ENCODE measurements around the gene PPM1F.

PPM1F gene

DNA sequence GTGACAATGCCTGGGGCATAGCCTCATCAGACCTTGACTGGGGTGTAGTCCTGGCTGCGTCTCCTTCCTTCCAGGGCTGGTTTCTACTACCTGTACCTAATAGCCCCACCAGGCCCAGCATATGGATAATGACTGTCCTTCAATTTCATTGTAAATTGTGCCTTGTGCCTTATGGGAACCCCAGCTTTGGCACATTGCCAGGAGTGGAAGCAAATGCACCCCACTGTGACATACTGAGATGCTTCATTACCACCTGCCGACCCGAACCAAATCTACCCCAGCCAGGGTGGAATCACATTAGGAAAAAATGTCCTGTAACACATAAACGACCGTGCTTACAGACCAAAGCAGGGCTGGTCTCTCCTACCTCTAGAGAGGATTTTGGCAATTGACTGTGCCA is 22.6 kb upstream of the PPM1F start:
- Histone ChIP-seq H3K27ac (ENCODE audit: low read depth, low read length) (no peak overlapping the region), H3K4me3 (ENCODE audit: low read depth, low read length) (no peak overlapping the region), H3K79me2 (ENCODE audit: control insufficient read depth, insufficient read depth, low read length, unreplicated experiment) (no peaks in the 10 kb centered on the region), H3K36me3 (ENCODE audit: insufficient read depth, low read length) (no peaks in the 10 kb centered on the region), H2AFZ (ENCODE audit: low read length, unreplicated experiment) (no peak overlapping the region), H3K27me3 (ENCODE audit: insufficient read depth, low read length) (no peaks in the 10 kb centered on the region), H3K4me1 (ENCODE audit: control insufficient read depth, insufficient read depth, low read length, unreplicated experiment) (no peaks in the 10 kb centered on the region)

DNA sequence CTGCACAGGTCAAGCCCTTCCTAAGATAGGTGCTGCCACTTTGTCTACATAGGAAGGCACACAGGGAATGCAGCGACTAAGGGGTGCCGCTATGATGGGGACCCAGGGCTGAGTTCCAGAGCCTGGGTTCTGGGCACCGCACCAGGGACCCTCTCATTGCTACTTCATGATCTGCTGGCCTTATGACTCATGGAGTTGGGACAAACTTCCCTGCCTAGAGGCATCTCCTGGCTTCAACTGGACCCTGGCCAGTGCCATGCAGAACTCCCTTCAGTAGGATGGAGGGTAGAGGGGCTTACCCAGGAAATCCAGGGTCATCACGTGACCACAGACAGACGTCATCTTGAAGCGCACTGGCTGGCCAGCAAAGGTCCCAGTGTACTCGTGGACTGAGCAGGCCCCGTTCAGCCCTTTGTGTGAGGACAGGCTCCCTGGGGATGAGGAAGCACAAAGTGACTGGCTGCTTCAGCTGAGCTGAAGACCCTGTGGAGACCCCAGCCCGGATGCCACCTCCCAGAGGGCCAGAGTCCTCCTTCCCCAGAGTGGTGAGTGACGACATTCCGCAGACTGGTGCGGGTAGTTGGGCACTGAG is 21.5 kb upstream of the PPM1F start:
- Histone ChIP-seq H3K27me3 (ENCODE audit: insufficient read depth, low read length) (no peaks in the 10 kb centered on the region), H3K36me3 (ENCODE audit: insufficient read depth, low read length) (no peaks in the 10 kb centered on the region), H3K79me2 (ENCODE audit: control insufficient read depth, insufficient read depth, low read length, unreplicated experiment) (no peaks in the 10 kb centered on the region), H3K27ac (ENCODE audit: low read depth, low read length) (no peak overlapping the region), H2AFZ (ENCODE audit: low read length, unreplicated experiment) (no peak overlapping the region), H3K4me1 (ENCODE audit: control insufficient read depth, insufficient read depth, low read length, unreplicated experiment) (no peaks in the 10 kb centered on the region), H3K4me3 (ENCODE audit: low read depth, low read length) (no peak overlapping the region)

DNA sequence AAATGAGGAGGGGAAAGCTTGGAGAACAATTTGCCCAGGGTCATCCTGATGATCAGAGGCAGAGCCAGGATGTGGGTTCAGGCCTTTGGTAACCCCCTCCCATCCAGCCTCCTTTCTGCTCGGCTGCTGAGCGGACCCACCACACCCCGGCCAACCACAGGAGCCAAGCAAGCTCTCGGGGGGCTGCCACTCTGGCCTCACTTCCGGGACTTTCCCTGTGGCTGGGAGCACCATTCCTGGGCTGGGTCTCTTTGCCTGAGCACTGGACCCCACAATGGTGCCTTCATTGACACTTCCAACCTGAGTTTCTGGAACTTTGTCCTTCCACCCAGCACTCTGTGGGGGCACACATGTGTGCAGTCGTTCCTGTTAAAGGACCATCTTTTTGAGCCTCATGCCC is 20.2 kb upstream of the PPM1F start:
- Histone ChIP-seq H2AFZ (ENCODE audit: low read length, unreplicated experiment) (no peak overlapping the region), H3K4me3 (ENCODE audit: low read depth, low read length) (no peak overlapping the region), H3K4me1 (ENCODE audit: control insufficient read depth, insufficient read depth, low read length, unreplicated experiment) (no peaks in the 10 kb centered on the region), H3K27ac (ENCODE audit: low read depth, low read length) (no peak overlapping the region), H3K27me3 (ENCODE audit: insufficient read depth, low read length) (no peaks in the 10 kb centered on the region), H3K36me3 (ENCODE audit: insufficient read depth, low read length) (no peaks in the 10 kb centered on the region), H3K79me2 (ENCODE audit: control insufficient read depth, insufficient read depth, low read length, unreplicated experiment) (no peaks in the 10 kb centered on the region)

DNA sequence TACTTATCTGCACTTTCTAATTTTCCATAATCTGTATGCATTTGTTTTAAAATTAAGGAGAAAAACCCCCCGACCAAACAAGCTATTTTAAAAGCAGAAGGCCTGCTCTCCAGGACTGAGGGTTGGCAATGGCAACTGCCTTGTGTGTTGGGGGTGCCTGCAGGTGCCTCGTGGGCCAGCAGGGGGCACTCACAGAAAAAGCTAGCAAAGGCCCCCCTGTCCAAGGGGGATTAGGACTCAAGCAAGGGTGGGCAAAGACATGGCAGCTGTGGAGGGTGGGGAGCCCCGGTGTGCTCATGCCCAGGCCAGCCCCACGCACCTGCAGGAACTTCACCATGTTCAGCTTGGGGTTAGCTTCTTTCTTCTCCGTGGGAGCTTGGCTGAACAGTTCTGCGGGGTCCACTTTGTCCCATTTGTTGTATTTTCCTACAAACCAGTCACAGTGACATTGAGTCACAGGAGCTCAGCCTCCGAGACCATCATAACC is 19.7 kb upstream of the PPM1F start:
- no peaks in the 10 kb centered on the region for H3K79me2 ChIP-seq (ENCODE audit: control insufficient read depth, insufficient read depth, low read length, unreplicated experiment)
- H3K4me3 ChIP-seq (ENCODE audit: low read depth, low read length) = no peak overlapping the region
- H3K27ac ChIP-seq (ENCODE audit: low read depth, low read length) = no peak overlapping the region
- no peaks in the 10 kb centered on the region for H3K27me3 ChIP-seq (ENCODE audit: insufficient read depth, low read length)
- no peak overlapping the region for H2AFZ ChIP-seq (ENCODE audit: low read length, unreplicated experiment)
- H3K4me1 ChIP-seq (ENCODE audit: control insufficient read depth, insufficient read depth, low read length, unreplicated experiment) = no peaks in the 10 kb centered on the region
- no peaks in the 10 kb centered on the region for H3K36me3 ChIP-seq (ENCODE audit: insufficient read depth, low read length)

DNA sequence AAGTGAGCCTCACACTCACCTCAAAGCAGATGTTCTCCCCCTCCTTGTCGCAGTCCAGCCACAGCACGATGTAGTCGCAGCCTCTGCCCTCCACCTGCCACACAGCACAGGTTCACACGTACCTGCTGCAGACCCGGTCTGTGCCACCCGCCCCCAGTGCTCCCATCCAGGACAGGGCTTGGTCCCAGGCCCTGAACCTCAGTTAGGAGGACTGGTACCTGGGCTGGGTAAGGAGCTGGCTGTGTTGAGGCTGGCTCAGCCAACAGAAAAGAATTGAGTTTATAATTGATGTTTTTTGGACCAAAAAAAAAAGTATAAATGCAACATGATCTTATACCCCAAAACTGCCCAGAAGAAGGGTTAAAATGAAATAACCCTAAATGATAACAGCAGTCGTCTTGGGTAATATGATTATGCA is 19.2 kb upstream of the PPM1F start:
- Histone ChIP-seq H3K36me3 (ENCODE audit: insufficient read depth, low read length) (no peaks in the 10 kb centered on the region), H2AFZ (ENCODE audit: low read length, unreplicated experiment) (no peak overlapping the region), H3K27me3 (ENCODE audit: insufficient read depth, low read length) (no peaks in the 10 kb centered on the region), H3K27ac (ENCODE audit: low read depth, low read length) (no peak overlapping the region), H3K79me2 (ENCODE audit: control insufficient read depth, insufficient read depth, low read length, unreplicated experiment) (no peaks in the 10 kb centered on the region), H3K4me1 (ENCODE audit: control insufficient read depth, insufficient read depth, low read length, unreplicated experiment) (no peaks in the 10 kb centered on the region), H3K4me3 (ENCODE audit: low read depth, low read length) (no peak overlapping the region)

DNA sequence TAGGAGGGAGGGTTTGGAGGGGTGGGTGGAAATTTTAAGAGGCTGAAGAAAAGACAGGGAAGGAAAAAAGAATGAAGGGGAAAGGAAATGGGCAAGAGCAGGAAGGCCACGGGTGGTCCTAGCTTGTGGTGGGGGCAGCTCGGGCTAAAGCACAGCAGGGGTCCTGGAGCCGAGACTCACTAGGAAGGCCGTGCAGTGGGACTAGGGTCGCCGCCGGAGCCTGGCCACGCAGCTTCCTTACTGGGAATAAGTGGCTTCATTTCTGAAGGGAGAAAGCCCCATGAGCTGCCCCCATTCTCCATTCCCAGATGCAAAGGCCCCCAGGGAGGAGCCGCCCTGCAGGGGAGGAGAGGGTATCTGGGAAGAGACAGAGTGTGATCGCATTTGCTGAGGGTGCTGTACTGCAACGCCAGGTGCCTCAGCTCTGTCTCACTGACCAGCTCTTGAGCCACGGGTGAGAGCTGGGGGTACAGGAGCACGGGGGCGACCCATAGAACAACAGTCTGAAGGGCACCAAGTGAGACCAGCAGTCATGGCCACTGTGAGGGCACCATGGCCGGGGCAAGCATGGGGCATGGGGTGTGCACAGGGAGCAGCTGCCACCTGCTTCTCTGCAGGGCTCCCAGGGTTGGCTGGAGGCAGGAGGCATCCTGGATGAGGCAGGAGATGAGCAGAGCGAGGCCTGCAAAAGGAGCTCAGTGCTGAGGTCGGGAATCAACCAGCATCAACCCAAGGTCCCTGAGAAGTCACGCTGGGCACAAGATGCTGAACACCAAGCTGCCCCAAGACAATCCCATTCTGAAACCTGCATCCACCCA is 18.4 kb upstream of the PPM1F start:
- no peaks in the 10 kb centered on the region for H3K27me3 ChIP-seq (ENCODE audit: insufficient read depth, low read length)
- no peak overlapping the region for H3K27ac ChIP-seq (ENCODE audit: low read depth, low read length)
- H2AFZ ChIP-seq (ENCODE audit: low read length, unreplicated experiment) = no peak overlapping the region
- no peaks in the 10 kb centered on the region for H3K4me1 ChIP-seq (ENCODE audit: control insufficient read depth, insufficient read depth, low read length, unreplicated experiment)
- peaks cover 3% of the 10 kb centered on the region; the same call in 1 of the 2 replicates for H3K36me3 ChIP-seq (ENCODE audit: insufficient read depth, low read length)
- H3K79me2 ChIP-seq (ENCODE audit: control insufficient read depth, insufficient read depth, low read length, unreplicated experiment) = no peaks in the 10 kb centered on the region
- H3K4me3 ChIP-seq (ENCODE audit: low read depth, low read length) = no peak overlapping the region

DNA sequence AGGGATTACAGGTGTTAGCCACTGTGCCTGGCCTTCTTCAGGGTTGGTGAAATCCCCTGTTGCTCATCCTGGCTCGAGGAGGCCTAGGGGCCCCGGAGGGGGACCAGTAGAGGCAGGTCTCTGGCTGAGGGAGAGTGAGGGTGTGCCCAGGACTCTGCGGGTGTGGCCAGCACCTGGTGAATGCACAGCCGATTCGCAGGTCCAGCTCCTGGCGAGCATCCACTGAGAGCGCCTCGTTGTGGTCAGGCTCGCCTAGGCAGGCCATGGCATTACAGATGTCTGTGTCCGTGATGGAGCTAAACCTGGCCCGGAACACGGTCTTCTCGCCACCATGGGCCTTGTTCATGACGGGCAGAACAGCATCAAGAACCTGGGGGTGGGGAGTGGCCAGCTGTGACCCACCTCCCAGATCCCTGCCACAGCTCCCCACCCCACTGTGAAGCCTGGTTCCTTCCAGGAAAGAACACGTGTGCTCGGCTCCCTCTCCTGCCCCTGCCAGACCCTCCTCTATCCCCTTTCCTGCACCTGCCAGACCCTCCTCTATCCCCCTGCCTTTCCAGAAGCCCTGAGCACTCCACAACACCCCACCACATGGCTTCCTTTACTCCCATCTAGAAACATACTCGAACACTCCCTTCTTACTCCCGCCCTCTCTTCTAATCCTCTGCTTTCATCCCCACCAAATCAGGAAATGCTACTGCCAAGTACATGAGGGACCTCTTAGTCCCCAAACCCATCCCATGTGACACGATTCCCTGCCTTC is 17.6 kb upstream of the PPM1F start:
- Histone ChIP-seq H2AFZ (ENCODE audit: low read length, unreplicated experiment) (no peak overlapping the region), H3K4me1 (ENCODE audit: control insufficient read depth, insufficient read depth, low read length, unreplicated experiment) (no peaks in the 10 kb centered on the region), H3K27me3 (ENCODE audit: insufficient read depth, low read length) (no peaks in the 10 kb centered on the region), H3K36me3 (ENCODE audit: insufficient read depth, low read length) (peaks cover 3% of the 10 kb centered on the region; the same call in 1 of the 2 replicates), H3K4me3 (ENCODE audit: low read depth, low read length) (no peak overlapping the region), H3K79me2 (ENCODE audit: control insufficient read depth, insufficient read depth, low read length, unreplicated experiment) (no peaks in the 10 kb centered on the region), H3K27ac (ENCODE audit: low read depth, low read length) (no peak overlapping the region)

DNA sequence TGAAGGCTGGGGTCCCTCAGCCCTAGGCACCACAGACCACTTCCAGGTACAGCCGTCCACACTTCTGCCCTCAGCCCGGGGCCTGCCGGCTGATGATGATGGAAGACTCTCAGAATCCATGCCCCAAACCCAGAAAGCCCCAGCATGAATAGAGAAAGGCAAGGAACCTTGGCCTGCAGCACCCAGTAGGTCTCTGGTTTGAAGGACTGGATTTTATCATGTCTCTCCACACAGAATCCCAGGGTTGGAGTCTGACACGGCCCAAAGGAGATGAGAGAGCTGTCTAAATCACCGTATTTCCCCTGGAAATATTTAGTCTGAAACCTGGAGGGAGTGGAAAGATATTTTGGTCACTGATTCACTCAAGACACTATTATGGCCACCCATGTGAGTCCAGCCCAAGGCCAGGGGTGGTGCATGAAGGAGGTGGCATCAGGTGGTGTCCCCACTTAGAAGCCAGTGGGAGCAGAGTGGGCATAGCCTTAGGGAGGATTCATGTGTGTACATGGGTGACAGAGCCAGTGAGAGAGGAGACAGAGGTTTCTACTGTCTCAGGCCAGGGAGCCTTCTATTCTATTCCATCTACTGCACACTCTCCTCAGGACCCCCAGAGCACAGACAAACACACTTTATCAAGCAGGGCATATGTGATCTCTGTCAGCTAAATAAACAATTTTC is 15.9 kb upstream of the PPM1F start:
- no peak overlapping the region for H3K4me3 ChIP-seq (ENCODE audit: low read depth, low read length)
- H3K27ac ChIP-seq (ENCODE audit: low read depth, low read length) = no peak overlapping the region
- H2AFZ ChIP-seq (ENCODE audit: low read length, unreplicated experiment) = no peak overlapping the region
- H3K27me3 ChIP-seq (ENCODE audit: insufficient read depth, low read length) = no peaks in the 10 kb centered on the region
- H3K79me2 ChIP-seq (ENCODE audit: control insufficient read depth, insufficient read depth, low read length, unreplicated experiment) = no peaks in the 10 kb centered on the region
- H3K4me1 ChIP-seq (ENCODE audit: control insufficient read depth, insufficient read depth, low read length, unreplicated experiment) = no peaks in the 10 kb centered on the region
- peaks cover 3% of the 10 kb centered on the region; the same call in 1 of the 2 replicates for H3K36me3 ChIP-seq (ENCODE audit: insufficient read depth, low read length)

DNA sequence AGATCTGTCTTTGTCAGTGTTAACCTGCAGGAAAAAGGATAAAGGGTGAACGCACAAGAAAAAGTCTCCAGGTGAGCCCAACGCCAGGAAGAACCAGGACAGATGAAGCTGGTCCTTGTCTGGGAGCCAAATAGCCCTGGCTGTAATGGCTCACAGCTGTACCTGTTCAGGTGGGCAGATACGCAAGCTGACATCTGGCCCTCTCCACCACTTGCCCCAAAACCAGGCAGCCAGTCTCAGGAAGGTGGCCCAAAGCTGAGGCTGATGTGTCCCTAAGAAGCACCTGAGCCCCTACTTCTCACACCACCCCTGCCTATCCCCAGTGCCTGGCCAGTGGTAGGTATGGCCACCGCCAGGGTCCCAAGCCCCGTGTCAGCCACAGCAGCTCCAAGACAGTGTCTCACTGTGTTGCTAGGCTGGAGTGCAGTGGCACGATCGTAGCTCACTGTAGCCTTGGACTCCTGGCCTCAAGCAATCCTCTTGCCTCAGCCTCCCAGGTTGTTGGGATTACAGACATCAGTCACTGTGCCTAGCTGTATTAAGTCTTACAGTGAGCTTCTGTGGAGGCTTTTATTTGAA is 15.1 kb upstream of the PPM1F start:
- Histone ChIP-seq H3K4me3 (ENCODE audit: low read depth, low read length) (no peak overlapping the region), H3K79me2 (ENCODE audit: control insufficient read depth, insufficient read depth, low read length, unreplicated experiment) (no peaks in the 10 kb centered on the region), H3K36me3 (ENCODE audit: insufficient read depth, low read length) (peaks cover 3% of the 10 kb centered on the region; the same call in 1 of the 2 replicates), H3K27ac (ENCODE audit: low read depth, low read length) (no peak overlapping the region), H2AFZ (ENCODE audit: low read length, unreplicated experiment) (no peak overlapping the region), H3K4me1 (ENCODE audit: control insufficient read depth, insufficient read depth, low read length, unreplicated experiment) (no peaks in the 10 kb centered on the region), H3K27me3 (ENCODE audit: insufficient read depth, low read length) (no peaks in the 10 kb centered on the region)
